ENCODE data around the gene CA10. TPM values are rescaled to one million over a fixed set of nuclear protein-coding genes. Genes with fewer than 3 reads are reported as not detected.
A peak's percentile ranks its signal among the peaks of the same experiment; 100 is the strongest.

CA10 gene
- polyA plus RNA-seq, 1 donor (not counting 4 experiments of a cell fraction or from before 2014, with no cell fraction given) = 2.9 TPM

- Histone ChIP-seq H3K4me2 (ENCODE audit: control insufficient read depth, extremely low read depth, insufficient read depth, low read depth, low read length) (peak overlapping the region; percentile 44), H3K4me1 (ENCODE audit: control insufficient read depth, extremely low read depth, insufficient read depth, low read length) (peaks cover 22% of the 10 kb centered on the region), H3K27me3 (ENCODE audit: control insufficient read depth, extremely low read depth, insufficient read depth, low read length) (no peaks in the 10 kb centered on the region), H3K9ac (ENCODE audit: control insufficient read depth, extremely low read depth, insufficient read depth, low read length) (no peak overlapping the region), H4K20me1 (ENCODE audit: control insufficient read depth, extremely low read depth, insufficient read depth, low read length) (no peaks in the 10 kb centered on the region), H3K9me3 (ENCODE audit: control insufficient read depth, low read depth, low read length) (no peaks in the 10 kb centered on the region), H3K79me2 (ENCODE audit: control insufficient read depth, insufficient read depth, low read length) (no peaks in the 10 kb centered on the region), H3K27ac (ENCODE audit: control insufficient read depth, insufficient read depth, low read length) (peak overlapping the region; percentile 67), H3K4me3 (ENCODE audit: control insufficient read depth in 2 of 3, extremely low read depth in 1 of 3, insufficient read depth in 2 of 3, low read depth in 1 of 3, low read length in 3 of 3) (no peak overlapping the region), H3K9me1 (ENCODE audit: control insufficient read depth, extremely low read depth, insufficient read depth, low read length) (no peaks in the 10 kb centered on the region), H2AFZ (ENCODE audit: control insufficient read depth, low read length) (peak overlapping the region; percentile 86), H3K36me3 (ENCODE audit: control insufficient read depth in 2 of 2, extremely low read depth in 1 of 2, insufficient read depth in 2 of 2, low read length in 2 of 2) (no peaks in the 10 kb centered on the region)
- peak; percentile 9 for DNase-seq (ENCODE audit: low read depth, low spot score)
- FAIRE-seq = peak; percentile 96
- dilution Hi-C loops (cut with MboI; ENCODE audit: extremely low pct_ligation_motif_present, low sequenced_read_pairs) = no loop called here
- TF ChIP-seq CTCF (optimal IDR thresholded peaks at IDR 0.05 in 1 of 3, IDR thresholded peaks at IDR 0.05 in 1 of 3, conservative IDR thresholded peaks at IDR 0.05 in 1 of 3; ENCODE audit: extremely low read depth in 1 of 3, insufficient read depth in 2 of 3, low read length in 3 of 3) (no peak), EZH2 (IDR thresholded peaks at IDR 0.05; ENCODE audit: low read length) (no peak)
Measured at GRCh38 chr17:51745993-51746392, 412.5 kb downstream of the CA10 start.

- no peak overlapping the region for H3K4me3 ChIP-seq (ENCODE audit: control insufficient read depth in 2 of 3, extremely low read depth in 1 of 3, insufficient read depth in 2 of 3, low read depth in 1 of 3, low read length in 3 of 3)
- H3K27ac ChIP-seq (ENCODE audit: control insufficient read depth, insufficient read depth, low read length) = no peak overlapping the region
- TF ChIP-seq CTCF (optimal IDR thresholded peaks at IDR 0.05 in 1 of 3, IDR thresholded peaks at IDR 0.05 in 1 of 3, conservative IDR thresholded peaks at IDR 0.05 in 1 of 3; ENCODE audit: extremely low read depth in 1 of 3, insufficient read depth in 2 of 3, low read length in 3 of 3) = no peak
- no peak for TF ChIP-seq EZH2 (IDR thresholded peaks at IDR 0.05; ENCODE audit: low read length)
- H3K9me3 ChIP-seq (ENCODE audit: control insufficient read depth, low read depth, low read length) = no peaks in the 10 kb centered on the region
- no peaks in the 10 kb centered on the region for H3K27me3 ChIP-seq (ENCODE audit: control insufficient read depth, extremely low read depth, insufficient read depth, low read length)
- no peak for FAIRE-seq
- no peaks in the 10 kb centered on the region for H3K9me1 ChIP-seq (ENCODE audit: control insufficient read depth, extremely low read depth, insufficient read depth, low read length)
- no peak overlapping the region for H2AFZ ChIP-seq (ENCODE audit: control insufficient read depth, low read length)
- no peaks in the 10 kb centered on the region for H3K36me3 ChIP-seq (ENCODE audit: control insufficient read depth in 2 of 2, extremely low read depth in 1 of 2, insufficient read depth in 2 of 2, low read length in 2 of 2)
- H3K4me2 ChIP-seq (ENCODE audit: control insufficient read depth, extremely low read depth, insufficient read depth, low read depth, low read length) = no peak overlapping the region
- H3K79me2 ChIP-seq (ENCODE audit: control insufficient read depth, insufficient read depth, low read length) = no peaks in the 10 kb centered on the region
- H4K20me1 ChIP-seq (ENCODE audit: control insufficient read depth, extremely low read depth, insufficient read depth, low read length) = no peaks in the 10 kb centered on the region
- peaks cover 20% of the 10 kb centered on the region for H3K4me1 ChIP-seq (ENCODE audit: control insufficient read depth, extremely low read depth, insufficient read depth, low read length)
- dilution Hi-C loops (cut with MboI; ENCODE audit: extremely low pct_ligation_motif_present, low sequenced_read_pairs) = no loop called here
- no peak overlapping the region for H3K9ac ChIP-seq (ENCODE audit: control insufficient read depth, extremely low read depth, insufficient read depth, low read length)
- no peak for DNase-seq (ENCODE audit: low read depth, low spot score)
Measured at GRCh38 chr17:51743477-51743876, 415.0 kb downstream of the CA10 start.

Measured in keratinocyte (primary cell).